Rectal smooth muscle tissue (tissue), 1 donor: ENCODE data around the gene MTMR6.

Source experiments
- H3K27ac ChIP-seq: one replicate; pipeline ENCODE4 v1.7.0; 2013; ENCODE audit warnings: low read depth, low read length, inconsistent platforms
- H3K27me3 ChIP-seq: one replicate; pipeline ENCODE4 v1.7.0; 2013; ENCODE audit warnings: low read length; ENCODE audit not compliant: control insufficient read depth, insufficient read depth
- H3K36me3 ChIP-seq: one replicate; pipeline ENCODE4 v1.7.0; 2013; ENCODE audit warnings: low read length; ENCODE audit not compliant: control insufficient read depth, insufficient read depth
- H3K4me1 ChIP-seq: one replicate; pipeline ENCODE4 v1.7.0; 2013; ENCODE audit warnings: low read length; ENCODE audit not compliant: control insufficient read depth, insufficient read depth
- H3K4me3 ChIP-seq: one replicate; pipeline ENCODE4 v1.7.0; 2013; ENCODE audit warnings: low read length
- H3K9ac ChIP-seq: one replicate; pipeline ENCODE4 v1.7.0; 2013; ENCODE audit warnings: low read length

MTMR6 gene

DNA sequence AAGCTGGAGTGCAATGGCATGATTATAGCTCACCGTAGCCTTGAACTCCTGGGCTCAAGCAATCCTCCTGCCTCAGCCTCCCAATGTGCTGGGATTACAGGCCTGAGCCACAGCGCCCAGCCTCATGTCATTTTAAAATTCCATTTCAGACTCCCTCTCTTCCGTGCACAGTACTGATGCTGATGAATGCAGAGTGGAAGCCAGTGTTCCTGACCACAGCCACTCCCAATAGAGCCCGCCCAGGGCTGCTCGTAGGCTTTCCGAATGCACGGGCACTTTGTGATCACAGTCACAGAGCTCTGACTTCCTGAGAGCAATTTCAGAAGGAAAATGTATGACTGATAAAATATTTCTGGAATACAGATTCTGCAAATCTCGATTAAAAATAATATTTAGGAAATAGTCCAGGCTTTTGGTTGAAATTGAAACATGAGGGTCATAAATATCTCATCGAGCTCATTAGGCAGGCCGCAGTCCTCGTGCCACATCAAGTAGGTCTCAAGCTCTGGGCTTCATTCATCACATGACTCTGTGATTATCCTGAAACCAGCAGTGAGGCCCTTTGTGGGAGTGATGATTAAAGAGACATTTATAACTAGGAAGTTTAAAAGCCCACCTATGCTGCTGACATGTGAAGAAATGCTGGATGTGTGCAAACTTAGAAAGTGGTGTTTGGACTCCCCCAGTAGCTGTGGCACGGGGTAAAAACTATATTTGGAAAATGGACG, 76.3 kb downstream of the MTMR6 start:
- no peak overlapping the region for H3K27ac ChIP-seq
- no peak overlapping the region for H3K9ac ChIP-seq
- H3K36me3 ChIP-seq: no peaks in the 10 kb centered on the region
- no peak overlapping the region for H3K4me3 ChIP-seq
- H3K4me1 ChIP-seq: no peaks in the 10 kb centered on the region
- H3K27me3 ChIP-seq: no peaks in the 10 kb centered on the region

- Histone ChIP-seq H3K4me3 (no peak overlapping the region), H3K4me1 (no peaks in the 10 kb centered on the region), H3K27ac (no peak overlapping the region), H3K9ac (no peak overlapping the region), H3K36me3 (no peaks in the 10 kb centered on the region), H3K27me3 (no peaks in the 10 kb centered on the region)
Observed at GRCh38 chr13:25207291-25207810, 79.9 kb downstream of the MTMR6 start.

DNA sequence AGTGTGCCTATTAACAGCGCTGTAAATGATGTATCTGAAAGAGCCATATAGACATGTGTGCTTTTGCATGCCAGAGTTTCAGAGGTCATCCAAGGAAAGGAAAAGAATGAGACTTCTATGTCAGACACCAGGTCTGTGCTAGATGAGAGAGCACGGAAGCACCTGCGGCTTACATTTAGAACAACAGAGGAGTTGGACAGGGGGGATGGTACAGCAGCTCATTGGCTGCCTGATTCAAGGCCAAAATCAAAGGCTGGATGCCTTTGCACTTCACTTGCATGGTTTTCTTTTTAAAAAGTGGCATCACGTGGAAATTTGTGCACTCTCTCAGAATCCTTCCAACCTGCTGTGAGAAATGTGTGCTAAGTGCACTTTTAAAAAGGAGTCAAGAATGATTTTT, 82.4 kb downstream of the MTMR6 start:
- no peak overlapping the region for H3K4me3 ChIP-seq
- no peak overlapping the region for H3K27ac ChIP-seq
- no peaks in the 10 kb centered on the region for H3K4me1 ChIP-seq
- H3K36me3 ChIP-seq: no peaks in the 10 kb centered on the region
- no peak overlapping the region for H3K9ac ChIP-seq
- no peaks in the 10 kb centered on the region for H3K27me3 ChIP-seq

- no peak overlapping the region for H3K9ac ChIP-seq
- no peak overlapping the region for H3K27ac ChIP-seq
- H3K27me3 ChIP-seq: no peaks in the 10 kb centered on the region
- H3K4me3 ChIP-seq: no peak overlapping the region
- H3K36me3 ChIP-seq: no peaks in the 10 kb centered on the region
- H3K4me1 ChIP-seq: no peaks in the 10 kb centered on the region
Observed at GRCh38 chr13:25203127-25203740, 84.1 kb downstream of the MTMR6 start.

GRCh38 chr13:25200783-25201182, 86.5 kb downstream of the MTMR6 start:
- H3K36me3 ChIP-seq: no peaks in the 10 kb centered on the region
- H3K4me1 ChIP-seq: no peaks in the 10 kb centered on the region
- no peaks in the 10 kb centered on the region for H3K27me3 ChIP-seq
- no peak overlapping the region for H3K4me3 ChIP-seq
- H3K9ac ChIP-seq: no peak overlapping the region
- H3K27ac ChIP-seq: no peak overlapping the region

DNA sequence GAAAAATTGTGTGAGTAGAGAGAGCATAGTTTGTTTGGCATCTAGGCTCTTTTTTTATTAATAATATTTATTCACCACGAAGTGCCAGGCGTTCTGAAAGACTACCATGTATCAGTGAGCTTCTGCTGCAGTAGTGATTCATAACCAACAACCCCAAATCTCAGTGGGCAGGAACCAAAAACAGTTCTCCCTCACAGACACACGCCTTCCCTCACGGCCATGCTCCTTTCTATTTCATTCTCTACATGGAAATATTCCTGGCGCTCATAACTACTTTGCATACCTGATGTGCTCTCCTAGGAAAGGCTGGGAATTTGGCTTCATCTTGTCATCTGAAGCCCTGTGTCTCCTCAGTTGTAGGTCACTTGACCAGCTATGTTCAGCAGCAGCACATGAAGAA, 88.6 kb downstream of the MTMR6 start:
- Histone ChIP-seq H3K36me3 (no peaks in the 10 kb centered on the region), H3K9ac (no peak overlapping the region), H3K4me1 (no peaks in the 10 kb centered on the region), H3K27ac (no peak overlapping the region), H3K27me3 (no peaks in the 10 kb centered on the region), H3K4me3 (no peak overlapping the region)

DNA sequence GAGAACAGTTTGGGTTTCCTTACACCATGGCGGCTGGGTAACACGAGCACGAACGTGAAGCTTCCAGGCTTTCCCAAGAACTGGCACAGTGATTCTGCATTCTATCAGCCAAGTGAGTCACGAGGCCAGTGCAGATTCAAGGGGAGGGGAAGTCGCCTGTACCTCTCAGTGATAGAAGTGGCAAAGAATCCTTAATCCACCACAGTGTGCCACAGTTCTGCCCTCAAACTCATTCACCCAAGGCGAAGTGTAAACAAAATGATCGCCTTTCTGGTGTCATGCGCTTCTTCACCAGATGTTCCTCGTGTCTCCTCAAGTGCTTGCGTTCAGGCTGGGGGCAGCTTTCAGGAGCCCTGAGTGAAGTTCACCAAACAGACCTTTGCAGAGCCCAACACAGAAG, 90.3 kb downstream of the MTMR6 start:
- Histone ChIP-seq H3K4me3 (no peak overlapping the region), H3K27me3 (no peaks in the 10 kb centered on the region), H3K36me3 (no peaks in the 10 kb centered on the region), H3K4me1 (no peaks in the 10 kb centered on the region), H3K27ac (no peak overlapping the region), H3K9ac (no peak overlapping the region)
